GM12878 (cell line): ENCODE data around the gene PIGL. TPM values are rescaled to one million over a fixed set of nuclear protein-coding genes. Genes with fewer than 3 reads are reported as not detected.

Source experiments
- ASH2L ChIP-seq: fragments of 300-600, 200-600 bp; sonication (generic); IDR thresholded peaks from 2 replicates; pipeline ENCODE4 v1.6.1; 2017; ENCODE audit warnings: low read depth, mild to moderate bottlenecking, borderline replicate concordance
- ATF7 ChIP-seq: fragments of 450-650 bp; IDR thresholded peaks from 2 replicates; pipeline ENCODE4 v1.6.1; 2016; ENCODE audit warnings: low read depth, mild to moderate bottlenecking
- BACH1 ChIP-seq: fragments of 450-650 bp; IDR thresholded peaks from 2 replicates; pipeline ENCODE4 v1.6.1; 2017; ENCODE audit warnings: mild to moderate bottlenecking, borderline replicate concordance
- CHD1 ChIP-seq: IDR thresholded peaks from 2 replicates; pipeline ENCODE4 v1.6.1; 2012; ENCODE audit warnings: low read depth, low read length, improper control_type of control experiment
- CREB1 ChIP-seq: IDR thresholded peaks from 2 replicates; pipeline ENCODE4 v1.6.1; 2012; ENCODE audit warnings: low read depth, mild to moderate bottlenecking, inconsistent platforms
- HCFC1 ChIP-seq: fragments of 150-350 bp; IDR thresholded peaks from 2 replicates; pipeline ENCODE4 v1.6.1; 2014; ENCODE audit warnings: low read length
- JUNB ChIP-seq: IDR thresholded peaks from 2 replicates; pipeline ENCODE4 v1.6.1; 2016; ENCODE audit warnings: antibody characterized with exemption, mild to moderate bottlenecking
- MEF2B ChIP-seq: fragments of 450-650 bp; IDR thresholded peaks from 2 replicates; pipeline ENCODE4 v1.6.1; 2018; ENCODE audit warnings: mild to moderate bottlenecking, moderate library complexity; ENCODE audit not compliant: partially characterized antibody, poor library complexity, severe bottlenecking
- NBN ChIP-seq: fragments of 450-650 bp; IDR thresholded peaks from 2 replicates; pipeline ENCODE4 v1.6.1; 2016
- NFIC ChIP-seq: IDR thresholded peaks from 2 replicates; pipeline ENCODE4 v1.6.1; 2012; ENCODE audit warnings: low read depth, mild to moderate bottlenecking, inconsistent platforms, low read length, moderate library complexity
- NFYA ChIP-seq: IDR thresholded peaks from 2 replicates; pipeline ENCODE4 v1.6.1; 2011; ENCODE audit warnings: low read depth, mild to moderate bottlenecking, low read length, improper control_type of control experiment, borderline replicate concordance
- NR2F1 ChIP-seq: fragments of 450-650 bp; conservative IDR thresholded peaks from 2 replicates; pipeline ENCODE4 v1.6.1; 2017; ENCODE audit warnings: mild to moderate bottlenecking
- PML ChIP-seq: IDR thresholded peaks from 2 replicates; pipeline ENCODE4 v1.6.1; 2012; ENCODE audit warnings: low read length, inconsistent platforms
- POLR2AphosphoS2 ChIP-seq: IDR thresholded peaks from 2 replicates; pipeline ENCODE4 v1.6.1; 2011; ENCODE audit warnings: low read depth, mild to moderate bottlenecking, low read length, improper control_type of control experiment, moderate library complexity
- POLR2AphosphoS5 ChIP-seq: IDR thresholded peaks from 2 replicates; pipeline ENCODE4 v1.6.1; 2011; ENCODE audit warnings: mild to moderate bottlenecking, low read length, inconsistent platforms
- RBBP5 ChIP-seq: fragments of 200-600 bp; sonication (generic); conservative IDR thresholded peaks from 2 replicates; pipeline ENCODE4 v1.6.1; 2016
- SP1 ChIP-seq: IDR thresholded peaks from one replicate; pipeline ENCODE4 v1.6.1; 2011; ENCODE audit warnings: low read depth, low read length
- SREBF2 ChIP-seq: IDR thresholded peaks from 2 replicates; pipeline ENCODE4 v1.6.1; 2012; ENCODE audit warnings: mild to moderate bottlenecking, low read length
- SRF ChIP-seq, 2 experiments: IDR thresholded peaks; 2 replicates each; pipeline ENCODE4 v1.6.1; 2011; ENCODE audit warnings: low read depth in 2 of 2, low read length in 2 of 2, mild to moderate bottlenecking in 1 of 2, moderate library complexity in 1 of 2
- TAF1 ChIP-seq: IDR thresholded peaks from 2 replicates; pipeline ENCODE4 v1.6.1; 2011; ENCODE audit warnings: mild to moderate bottlenecking, low read depth, low read length, borderline replicate concordance
- WRNIP1 ChIP-seq: IDR thresholded peaks from 2 replicates; pipeline ENCODE4 v1.6.1; 2011; ENCODE audit warnings: low read depth, low read length, improper control_type of control experiment, borderline replicate concordance
- ZBED1 ChIP-seq: IDR thresholded peaks from 2 replicates; pipeline ENCODE4 v1.6.1; 2016; ENCODE audit warnings: borderline replicate concordance
- ZBTB11 ChIP-seq: fragments of 450-650 bp; formaldehyde crosslinking; IDR thresholded peaks from 2 replicates; pipeline ENCODE4 v1.5.0; 2022; ENCODE audit warnings: mild to moderate bottlenecking, missing genetic modification characterization
- ZNF384 ChIP-seq: IDR thresholded peaks from 2 replicates; pipeline ENCODE4 v1.6.1; 2012; ENCODE audit warnings: low read depth, mild to moderate bottlenecking, low read length, improper control_type of control experiment, borderline replicate concordance
- ZSCAN29 ChIP-seq: fragments of 450-650 bp; IDR thresholded peaks from 2 replicates; pipeline ENCODE4 v1.6.1; 2017; ENCODE audit warnings: mild to moderate bottlenecking, moderate library complexity
- polyA plus RNA-seq, 11 experiments: library from polyadenylated mRNA; depleted of rRNA in 4 of 11; unstranded in 6 of 11; stranded (reverse) in 5 of 11; fragments of >200 nt; fragmentation: Nextera tagmentation in 4 of 11; fragmentation: Illumina TruSeq in 1 of 11; extraction: Ambion mirVana in 4 of 11; extraction: Trizol in 1 of 11; gene quantifications; 1 replicate in 1 of 11; 2 replicates in 10 of 11; pipeline versions ENCODE4 v1.2.1 to v1.2.3, GENCODE V29; 2011 to 2016; ENCODE audit warnings: inconsistent platforms in 2 of 11, missing spikeins in 2 of 11, low read depth in 1 of 11
- total RNA-seq, 4 experiments: library from RNA; depleted of rRNA in 3 of 4; stranded (reverse); fragments of >200 nt in 3 of 4; fragmentation: Illumina TruSeq in 1 of 4; extraction: Trizol in 1 of 4; gene quantifications; 2 replicates each; pipeline versions ENCODE4 v1.2.1 to v1.2.3, GENCODE V29; 2013 to 2021
- TF ChIP-seq, protein P1 (sequence below): fragments of 450-650 bp; IDR thresholded peaks from 2 replicates; pipeline ENCODE4 v1.6.1; 2018; ENCODE audit warnings: mild to moderate bottlenecking, low read depth, moderate library complexity; ENCODE audit not compliant: partially characterized antibody
- TF ChIP-seq, protein P2 (sequence below): IDR thresholded peaks from 2 replicates; pipeline ENCODE4 v1.6.1; 2012; ENCODE audit warnings: low read depth, low read length, improper control_type of control experiment

PIGL gene
- total and polyA plus RNA-seq, 10 of the 15 experiments (the other 5 are each of a cell fraction or from before 2014, with no cell fraction given), result 25.9 to 52.5 (median 30.2) TPM

DNA sequence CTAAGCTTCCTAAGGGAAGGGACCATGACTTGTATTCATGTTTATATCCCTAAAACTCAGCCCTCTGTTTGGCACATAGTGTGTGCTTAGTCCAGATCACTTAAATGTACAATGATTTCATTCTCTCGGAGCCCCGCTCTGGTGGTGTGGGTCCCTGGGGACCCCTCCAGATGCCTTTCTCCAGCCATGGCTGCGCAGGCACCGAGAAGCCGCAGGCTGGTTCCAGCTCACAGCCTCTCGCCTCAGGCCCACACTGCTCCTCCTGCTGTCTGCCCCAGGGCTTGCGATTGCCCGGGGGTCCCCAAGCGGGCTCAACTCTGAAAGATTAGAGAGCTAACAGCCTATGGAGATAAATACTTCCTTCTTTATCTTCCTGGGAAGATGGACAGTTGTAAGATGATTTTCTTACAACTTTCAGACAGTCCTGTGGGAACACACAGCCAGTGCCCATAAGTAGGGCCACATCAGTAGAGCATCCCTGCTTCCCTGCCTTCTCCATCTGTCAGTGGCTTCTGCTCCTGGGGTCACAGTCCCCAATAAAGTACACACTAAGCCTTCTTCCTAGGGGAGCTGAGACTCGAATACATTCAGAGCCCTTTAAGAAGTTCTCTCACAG, 70.0 kb downstream of the PIGL start (continued):
- TF ChIP-seq ZBTB11, result no peak
- no peak for TF ChIP-seq HCFC1
- no peak for TF ChIP-seq NBN
- peak; percentile 39; the same call in 1 of the 2 replicates for TF ChIP-seq BACH1
- 0 out of 2 replicates have a peak, but pooled peaks have one; percentile 30 for TF ChIP-seq CHD1
- TF ChIP-seq SRF (IDR thresholded peaks at IDR 0.05; ENCODE audit: low read depth in 2 of 2, low read length in 2 of 2), result no peak
- TF ChIP-seq POLR2AphosphoS5, result 0 out of 2 replicates have a peak, but pooled peaks have one; percentile 19
- TF ChIP-seq, protein P1, sequence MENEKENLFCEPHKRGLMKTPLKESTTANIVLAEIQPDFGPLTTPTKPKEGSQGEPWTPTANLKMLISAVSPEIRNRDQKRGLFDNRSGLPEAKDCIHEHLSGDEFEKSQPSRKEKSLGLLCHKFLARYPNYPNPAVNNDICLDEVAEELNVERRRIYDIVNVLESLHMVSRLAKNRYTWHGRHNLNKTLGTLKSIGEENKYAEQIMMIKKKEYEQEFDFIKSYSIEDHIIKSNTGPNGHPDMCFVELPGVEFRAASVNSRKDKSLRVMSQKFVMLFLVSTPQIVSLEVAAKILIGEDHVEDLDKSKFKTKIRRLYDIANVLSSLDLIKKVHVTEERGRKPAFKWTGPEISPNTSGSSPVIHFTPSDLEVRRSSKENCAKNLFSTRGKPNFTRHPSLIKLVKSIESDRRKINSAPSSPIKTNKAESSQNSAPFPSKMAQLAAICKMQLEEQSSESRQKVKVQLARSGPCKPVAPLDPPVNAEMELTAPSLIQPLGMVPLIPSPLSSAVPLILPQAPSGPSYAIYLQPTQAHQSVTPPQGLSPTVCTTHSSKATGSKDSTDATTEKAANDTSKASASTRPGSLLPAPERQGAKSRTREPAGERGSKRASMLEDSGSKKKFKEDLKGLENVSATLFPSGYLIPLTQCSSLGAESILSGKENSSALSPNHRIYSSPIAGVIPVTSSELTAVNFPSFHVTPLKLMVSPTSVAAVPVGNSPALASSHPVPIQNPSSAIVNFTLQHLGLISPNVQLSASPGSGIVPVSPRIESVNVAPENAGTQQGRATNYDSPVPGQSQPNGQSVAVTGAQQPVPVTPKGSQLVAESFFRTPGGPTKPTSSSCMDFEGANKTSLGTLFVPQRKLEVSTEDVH, result no peak
- TF ChIP-seq MEF2B, result peak; percentile 97
- TF ChIP-seq, protein P2, sequence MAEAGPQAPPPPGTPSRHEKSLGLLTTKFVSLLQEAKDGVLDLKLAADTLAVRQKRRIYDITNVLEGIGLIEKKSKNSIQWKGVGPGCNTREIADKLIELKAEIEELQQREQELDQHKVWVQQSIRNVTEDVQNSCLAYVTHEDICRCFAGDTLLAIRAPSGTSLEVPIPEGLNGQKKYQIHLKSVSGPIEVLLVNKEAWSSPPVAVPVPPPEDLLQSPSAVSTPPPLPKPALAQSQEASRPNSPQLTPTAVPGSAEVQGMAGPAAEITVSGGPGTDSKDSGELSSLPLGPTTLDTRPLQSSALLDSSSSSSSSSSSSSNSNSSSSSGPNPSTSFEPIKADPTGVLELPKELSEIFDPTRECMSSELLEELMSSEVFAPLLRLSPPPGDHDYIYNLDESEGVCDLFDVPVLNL, result no peak
- TF ChIP-seq NR2F1, result no peak
- TF ChIP-seq SREBF2, result no peak
- no peak for TF ChIP-seq RBBP5
- no peak for TF ChIP-seq TAF1
- no peak for TF ChIP-seq ASH2L
- TF ChIP-seq ZSCAN29, result no peak
- TF ChIP-seq ZBED1, result peak; percentile 10; the same call in 1 of the 2 replicates
- TF ChIP-seq NFIC, result no peak
- TF ChIP-seq ZNF384, result no peak
- no peak for TF ChIP-seq PML
- no peak for TF ChIP-seq POLR2AphosphoS2
- TF ChIP-seq SP1, result no peak
- TF ChIP-seq ATF7, result peak; percentile 53; the same call in 1 of the 2 replicates
- TF ChIP-seq NFYA, result no peak
- TF ChIP-seq WRNIP1, result peak; percentile 8; the same call in 1 of the 2 replicates
- TF ChIP-seq CREB1, result no peak
- TF ChIP-seq JUNB, result 0 out of 2 replicates have a peak, but pooled peaks have one; percentile 29
